Neural progenitor cell (in vitro differentiated cells): ENCODE results near the gene HM13. TPM values are rescaled to one million over a fixed set of nuclear protein-coding genes. Genes with fewer than 3 reads are reported as not detected.

Experiments used
- DNase-seq: peaks from one replicate; pipeline ENCODE4 v3.0.0-alpha.2; 2016; ENCODE audit warnings: low spot score
- H2AFZ ChIP-seq: fragments of 200-600 bp; sonication (generic); replicated peaks from 2 replicates; pipeline ENCODE4 v1.6.1; 2016; ENCODE audit warnings: antibody characterized with exemption
- H3F3A ChIP-seq: fragments of 200-600 bp; sonication (generic); 2 replicates; pipeline ENCODE4 v1.6.1; 2016; ENCODE audit warnings: antibody characterized with exemption, low read depth
- H3K27ac ChIP-seq: fragments of 200-600 bp; sonication (generic); 2 replicates; pipeline ENCODE4 v1.5.1; 2016; ENCODE audit warnings: mild to moderate bottlenecking
- H3K27me3 ChIP-seq: fragments of 200-600 bp; sonication (generic); 2 replicates; pipeline ENCODE4 v1.6.1; 2016; ENCODE audit warnings: mild to moderate bottlenecking, moderate library complexity
- H3K36me3 ChIP-seq: fragments of 200-600 bp; sonication (generic); 2 replicates; pipeline ENCODE4 v1.5.1; 2016
- H3K4me1 ChIP-seq: fragments of 200-600 bp; sonication (generic); 2 replicates; pipeline ENCODE4 v1.6.1; 2016; ENCODE audit warnings: mixed run types
- H3K4me2 ChIP-seq: fragments of 200-600 bp; sonication (generic); 2 replicates; pipeline ENCODE4 v1.6.1; 2016
- H3K4me3 ChIP-seq: fragments of 200-600 bp; sonication (generic); 2 replicates; pipeline ENCODE4 v1.5.1; 2016
- H3K79me2 ChIP-seq: fragments of 200-600 bp; sonication (generic); 2 replicates; pipeline ENCODE4 v1.6.1; 2016; ENCODE audit warnings: low read depth
- H3K9ac ChIP-seq: fragments of 200-600 bp; sonication (generic); 2 replicates; pipeline ENCODE4 v1.6.1; 2016
- H3K9me3 ChIP-seq: fragments of 200-600 bp; sonication (generic); 2 replicates; pipeline ENCODE4 v1.5.1; 2016; ENCODE audit warnings: low read depth
- H4K20me1 ChIP-seq: fragments of 200-600 bp; sonication (generic); 2 replicates; pipeline ENCODE4 v1.6.1; 2016; ENCODE audit warnings: low read depth
- H3K27ac Mint-ChIP-seq: 3 replicates; pipeline ENCODE4 v1.8.0; 2021; ENCODE audit warnings: mixed read lengths
- H3K27me3 Mint-ChIP-seq: 2 replicates; pipeline ENCODE4 v1.8.0; 2022; ENCODE audit warnings: low read depth, mild to moderate bottlenecking, inconsistent platforms, moderate library complexity, mixed read lengths; ENCODE audit not compliant: insufficient read depth
- H3K36me3 Mint-ChIP-seq: 3 replicates; pipeline ENCODE4 v1.8.0; 2021; ENCODE audit warnings: mixed read lengths
- H3K4me1 Mint-ChIP-seq: 3 replicates; pipeline ENCODE4 v1.8.0; 2021; ENCODE audit warnings: mixed read lengths
- H3K4me3 Mint-ChIP-seq: 3 replicates; pipeline ENCODE4 v1.8.0; 2021; ENCODE audit warnings: mild to moderate bottlenecking, moderate library complexity, mixed read lengths
- H3K9me3 Mint-ChIP-seq: 3 replicates; pipeline ENCODE4 v1.8.0; 2020; ENCODE audit warnings: mixed read lengths
- EZH2 ChIP-seq: fragments of 200-600 bp; sonication (generic); IDR thresholded peaks from 2 replicates; pipeline ENCODE4 v1.6.1; 2017; ENCODE audit warnings: antibody characterized with exemption, mild to moderate bottlenecking, moderate library complexity
- EZH2phosphoT487 ChIP-seq: fragments of 200-600 bp; sonication (generic); IDR thresholded peaks from 2 replicates; pipeline ENCODE4 v1.6.1; 2017; ENCODE audit warnings: antibody characterized with exemption
- total RNA-seq: library from RNA; depleted of rRNA; stranded (reverse); fragments of >200 nt; gene quantifications from 2 replicates; pipeline ENCODE4 v1.2.3, GENCODE V29; 2015; ENCODE audit warnings: low replicate concordance
- TF ChIP-seq, protein P1 (sequence below): fragments of 200-600 bp; sonication (generic); IDR thresholded peaks from 2 replicates; pipeline ENCODE4 v1.5.1; 2017; ENCODE audit warnings: antibody characterized with exemption, mild to moderate bottlenecking

The HM13 gene
- total RNA-seq, 1 donor from 2014 or later: 46.2 TPM

DNA sequence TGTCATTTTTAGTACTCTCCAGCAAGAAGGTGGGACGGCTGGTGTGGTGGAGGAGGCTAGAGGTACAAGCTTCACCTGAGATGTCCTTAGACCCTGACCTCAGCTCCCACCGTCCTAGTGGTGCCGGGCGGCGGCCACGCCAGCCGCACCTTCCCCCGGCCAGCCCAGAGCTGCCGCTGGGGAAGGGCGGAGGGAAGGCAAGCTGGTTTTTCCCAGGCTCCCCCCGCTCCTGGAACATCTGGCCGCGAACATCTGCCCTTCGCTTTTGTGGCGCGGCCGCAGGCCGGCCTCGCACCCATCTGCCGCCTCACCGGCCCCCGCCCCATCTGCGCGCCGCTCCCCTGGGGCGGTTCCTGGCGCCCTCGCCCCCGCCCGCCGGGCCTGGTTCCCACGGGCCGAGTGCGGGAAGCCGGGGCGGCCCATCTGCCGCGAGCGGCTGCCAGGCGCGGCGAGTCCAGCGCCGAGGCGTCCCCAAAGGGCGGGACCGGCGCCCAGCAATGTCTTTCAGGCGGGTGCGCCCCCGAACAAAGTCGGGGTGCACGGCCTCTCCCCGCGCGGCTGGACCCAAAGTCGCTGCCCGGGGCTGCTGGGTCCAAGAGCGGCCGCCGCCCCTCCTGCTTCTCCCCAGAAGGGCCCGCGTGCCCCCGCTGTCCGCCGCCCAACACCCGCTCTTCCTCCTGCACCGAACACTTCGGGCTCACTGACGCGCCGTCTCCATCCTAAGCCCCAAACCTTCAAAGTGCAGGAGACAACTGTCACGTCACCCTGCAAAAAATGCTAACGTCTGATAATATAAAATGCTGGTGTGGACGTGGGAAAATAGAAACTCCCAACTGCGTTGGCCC, 73.5 kb downstream of the HM13 start:
- Mint-ChIP-seq H3K4me3 (peak overlapping the region; percentile 71), H3K27me3 (peaks cover 5% of the 10 kb centered on the region), H3K27ac (peak overlapping the region; percentile 74), H3K36me3 (peaks cover 1% of the 10 kb centered on the region), H3K9me3 (peaks cover 4% of the 10 kb centered on the region), H3K4me1 (peaks cover 39% of the 10 kb centered on the region)
- Histone ChIP-seq H3K9me3 (no peaks in the 10 kb centered on the region), H4K20me1 (no peaks in the 10 kb centered on the region), H3K36me3 (no peaks in the 10 kb centered on the region), H3K79me2 (no peaks in the 10 kb centered on the region), H3F3A (peaks cover 36% of the 10 kb centered on the region), H3K4me1 (peaks cover 14% of the 10 kb centered on the region), H3K9ac (no peak overlapping the region), H3K4me2 (peak overlapping the region; percentile 78), H3K27me3 (peaks cover 45% of the 10 kb centered on the region), H2AFZ (peak overlapping the region; percentile 70), H3K27ac (no peak overlapping the region), H3K4me3 (peak overlapping the region; percentile 49)
- TF ChIP-seq EZH2 (peak; percentile 58), EZH2phosphoT487 (peak; percentile 36)
- TF ChIP-seq, protein P1, sequence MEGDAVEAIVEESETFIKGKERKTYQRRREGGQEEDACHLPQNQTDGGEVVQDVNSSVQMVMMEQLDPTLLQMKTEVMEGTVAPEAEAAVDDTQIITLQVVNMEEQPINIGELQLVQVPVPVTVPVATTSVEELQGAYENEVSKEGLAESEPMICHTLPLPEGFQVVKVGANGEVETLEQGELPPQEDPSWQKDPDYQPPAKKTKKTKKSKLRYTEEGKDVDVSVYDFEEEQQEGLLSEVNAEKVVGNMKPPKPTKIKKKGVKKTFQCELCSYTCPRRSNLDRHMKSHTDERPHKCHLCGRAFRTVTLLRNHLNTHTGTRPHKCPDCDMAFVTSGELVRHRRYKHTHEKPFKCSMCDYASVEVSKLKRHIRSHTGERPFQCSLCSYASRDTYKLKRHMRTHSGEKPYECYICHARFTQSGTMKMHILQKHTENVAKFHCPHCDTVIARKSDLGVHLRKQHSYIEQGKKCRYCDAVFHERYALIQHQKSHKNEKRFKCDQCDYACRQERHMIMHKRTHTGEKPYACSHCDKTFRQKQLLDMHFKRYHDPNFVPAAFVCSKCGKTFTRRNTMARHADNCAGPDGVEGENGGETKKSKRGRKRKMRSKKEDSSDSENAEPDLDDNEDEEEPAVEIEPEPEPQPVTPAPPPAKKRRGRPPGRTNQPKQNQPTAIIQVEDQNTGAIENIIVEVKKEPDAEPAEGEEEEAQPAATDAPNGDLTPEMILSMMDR: no peak
- DNase-seq: peak; percentile 47

DNA sequence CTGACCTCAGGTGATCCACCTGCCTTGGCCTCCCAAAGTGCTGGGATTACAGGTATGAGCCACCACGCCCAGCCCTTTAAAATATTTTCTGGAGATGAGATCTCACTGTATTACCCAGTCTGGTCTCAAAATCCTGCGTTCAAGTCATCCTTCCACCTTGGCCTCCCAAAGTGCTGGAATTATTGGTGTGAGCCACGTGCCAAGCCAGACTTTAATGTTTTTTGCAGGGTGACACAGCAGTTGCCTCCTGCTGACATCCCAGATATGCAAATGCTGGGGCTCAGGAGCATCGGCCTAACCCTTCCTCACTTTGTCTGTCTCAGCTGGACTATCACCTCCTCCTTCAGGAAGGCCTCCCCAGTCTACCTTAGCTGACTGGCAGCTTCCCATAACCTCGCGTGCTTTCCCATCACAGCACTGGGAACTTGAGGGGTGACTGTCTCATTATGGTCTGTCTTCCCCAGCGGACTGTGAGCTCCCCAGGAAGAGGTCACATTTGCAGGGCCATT, 76.5 kb downstream of the HM13 start:
- Histone ChIP-seq H3K9ac (no peak overlapping the region), H3K36me3 (no peaks in the 10 kb centered on the region), H3K79me2 (no peaks in the 10 kb centered on the region), H4K20me1 (no peaks in the 10 kb centered on the region), H3K4me1 (peaks cover 20% of the 10 kb centered on the region), H3K9me3 (no peaks in the 10 kb centered on the region), H3K4me3 (no peak overlapping the region), H3K27ac (no peak overlapping the region), H2AFZ (no peak overlapping the region), H3F3A (peaks cover 32% of the 10 kb centered on the region), H3K4me2 (no peak overlapping the region), H3K27me3 (peaks cover 34% of the 10 kb centered on the region)
- peaks cover 8% of the 10 kb centered on the region for H3K27me3 Mint-ChIP-seq
- H3K4me1 Mint-ChIP-seq: peaks cover 56% of the 10 kb centered on the region
- peak; percentile 28 for DNase-seq
- peaks cover 1% of the 10 kb centered on the region for H3K36me3 Mint-ChIP-seq
- peaks cover 4% of the 10 kb centered on the region for H3K9me3 Mint-ChIP-seq
- TF ChIP-seq EZH2phosphoT487: no peak
- TF ChIP-seq, protein P1: no peak
- no peak for TF ChIP-seq EZH2
- no peak overlapping the region for H3K4me3 Mint-ChIP-seq
- H3K27ac Mint-ChIP-seq: peak overlapping the region; percentile 69

DNA sequence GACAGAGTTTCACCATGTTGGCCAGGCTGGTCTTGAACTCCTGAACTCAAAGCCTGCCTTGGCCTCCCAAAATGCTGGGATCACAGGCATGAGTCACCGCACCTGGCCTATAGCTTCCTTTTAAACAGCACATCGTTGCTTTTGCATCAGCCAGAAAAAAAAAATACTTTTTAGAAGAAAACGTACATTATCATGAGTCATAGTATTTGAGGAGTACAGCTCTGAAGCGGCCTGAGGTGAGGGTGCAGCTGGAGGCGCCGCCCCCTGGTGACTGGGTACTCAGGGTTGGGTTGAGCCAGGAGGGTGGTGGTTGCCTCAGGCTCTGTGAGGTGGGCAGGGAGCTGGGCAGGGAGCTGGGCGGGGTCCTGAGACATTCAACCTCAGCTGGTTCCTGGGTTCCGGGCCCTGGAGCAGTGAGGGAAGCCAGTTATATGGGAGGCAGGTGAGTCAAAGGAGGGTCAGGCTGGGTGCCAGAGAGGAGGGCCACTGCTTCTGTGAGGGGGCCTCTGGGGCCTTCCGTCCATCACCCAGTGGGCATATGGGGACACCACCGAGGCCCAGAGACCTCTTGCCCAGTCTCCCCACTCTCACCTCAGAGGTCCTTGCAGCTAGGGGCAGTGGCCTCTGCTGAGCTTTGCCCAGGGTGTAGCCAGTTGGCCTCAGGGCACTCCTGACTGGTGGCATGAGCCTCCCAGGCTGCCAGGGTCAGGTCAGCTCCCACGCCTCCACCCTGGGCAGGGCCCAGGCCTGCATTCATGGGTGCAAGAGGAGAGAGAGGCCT, 79.2 kb downstream of the HM13 start:
- peaks cover 27% of the 10 kb centered on the region for H3F3A ChIP-seq
- no peak overlapping the region for H3K4me2 ChIP-seq
- H4K20me1 ChIP-seq: no peaks in the 10 kb centered on the region
- no peaks in the 10 kb centered on the region for H3K9me3 ChIP-seq
- H2AFZ ChIP-seq: no peak overlapping the region
- DNase-seq: no peak
- H3K27me3 ChIP-seq: peaks cover 8% of the 10 kb centered on the region
- peaks cover 54% of the 10 kb centered on the region for H3K4me1 Mint-ChIP-seq
- peak overlapping the region; percentile 46 for H3K4me3 Mint-ChIP-seq
- H3K36me3 Mint-ChIP-seq: no peaks in the 10 kb centered on the region
- no peak overlapping the region for H3K4me3 ChIP-seq
- TF ChIP-seq EZH2phosphoT487: no peak
- no peak for TF ChIP-seq EZH2
- TF ChIP-seq, protein P1: no peak
- no peaks in the 10 kb centered on the region for H3K36me3 ChIP-seq
- H3K9ac ChIP-seq: no peak overlapping the region
- peaks cover 15% of the 10 kb centered on the region for H3K4me1 ChIP-seq
- peaks cover 8% of the 10 kb centered on the region for H3K27me3 Mint-ChIP-seq
- H3K79me2 ChIP-seq: no peaks in the 10 kb centered on the region
- no peak overlapping the region for H3K27ac ChIP-seq
- H3K9me3 Mint-ChIP-seq: no peaks in the 10 kb centered on the region
- peak overlapping the region; percentile 82 for H3K27ac Mint-ChIP-seq
